Activated CD4-positive, alpha-beta T cell treated with anti-CD3 and anti-CD28 coated beads, Interleukin-2, Interleukin-6, amounts not matched to agents 100 ng/mL and 50 ng/mL, durations not matched to agents 16 hours and 8 hours (primary cell): ENCODE results near the gene SERPINA6.
"Not testable (repeated sequence)": the region's sequence is repeated elsewhere in the genome, so short reads cannot be mapped to it uniquely, and the experiment has no call there.

Experiments
- DNase-seq: peaks from one replicate; pipeline ENCODE4 v3.0.0-alpha.2; 2020

SERPINA6 gene

GRCh38 chr14:94322648-94323570 lies at the start of gene SERPINA6:
SERPINA6 (minus strand) TSS chr14:94323336; CDS start chr14:94314648, 8,688 bp downstream.
- no peak for DNase-seq

- DNase-seq = no peak
Measured at GRCh38 chr14:94372021-94372605, 49.0 kb upstream of the SERPINA6 start.

- DNase-seq = no peak
Measured at GRCh38 chr14:94370524-94370910, 47.4 kb upstream of the SERPINA6 start.

GRCh38 chr14:94369766-94370523 lies 46.8 kb upstream of the SERPINA6 start:
- DNase-seq = not testable (repeated sequence)

GRCh38 chr14:94368956-94369355 lies 45.8 kb upstream of the SERPINA6 start:
- DNase-seq = no peak

GRCh38 chr14:94368243-94368590 lies 45.1 kb upstream of the SERPINA6 start:
- no peak for DNase-seq

GRCh38 chr14:94367347-94368242 lies 44.5 kb upstream of the SERPINA6 start:
- no peak for DNase-seq

- no peak for DNase-seq
Measured at GRCh38 chr14:94366146-94366915, 43.2 kb upstream of the SERPINA6 start, which contains the start of gene SERPINA2. SERPINA2 (minus strand) TSS chr14:94366698.

GRCh38 chr14:94365624-94366023 lies 42.5 kb upstream of the SERPINA6 start:
- no peak for DNase-seq

- DNase-seq = no peak
Measured at GRCh38 chr14:94364964-94365363, 41.8 kb upstream of the SERPINA6 start.

- DNase-seq = no peak
Measured at GRCh38 chr14:94364037-94364436, 40.9 kb upstream of the SERPINA6 start.

- no peak for DNase-seq
Measured at GRCh38 chr14:94363151-94363624, 40.1 kb upstream of the SERPINA6 start.

GRCh38 chr14:94362614-94363133 lies 39.5 kb upstream of the SERPINA6 start:
- DNase-seq = no peak

GRCh38 chr14:94361682-94362081 lies 38.5 kb upstream of the SERPINA6 start:
- DNase-seq = no peak

GRCh38 chr14:94360945-94361565 lies 37.9 kb upstream of the SERPINA6 start:
- DNase-seq = no peak

GRCh38 chr14:94357166-94357565 lies 34.0 kb upstream of the SERPINA6 start:
- DNase-seq = no peak

- DNase-seq = no peak
Measured at GRCh38 chr14:94356379-94357056, 33.4 kb upstream of the SERPINA6 start.

GRCh38 chr14:94355191-94355794 lies 32.2 kb upstream of the SERPINA6 start:
- no peak for DNase-seq

- DNase-seq = peak; percentile 9
Measured at GRCh38 chr14:94354638-94355185, 31.6 kb upstream of the SERPINA6 start.
